Measurements from ENCODE around the gene EML1.

DNA sequence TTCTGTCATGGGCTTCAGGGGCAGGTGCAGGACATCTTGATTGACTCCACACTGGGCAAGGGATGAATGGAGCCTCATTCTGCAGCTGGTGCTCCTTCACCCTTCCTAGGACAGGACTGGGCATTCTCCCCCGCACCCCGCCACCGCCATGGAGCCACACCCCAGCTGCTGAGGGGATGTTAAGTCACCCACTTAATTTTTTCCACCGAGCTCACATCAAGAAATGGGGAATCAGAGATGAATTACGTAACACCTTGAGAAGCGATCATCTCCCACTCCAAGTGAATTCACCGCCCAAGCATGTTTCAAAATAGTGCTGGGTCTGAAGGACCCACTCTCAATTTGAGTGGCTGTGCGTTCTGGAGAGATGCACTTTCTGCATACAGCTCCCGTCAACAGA, 94.2 kb downstream of the EML1 start:
- TF ChIP-seq, protein P1, sequence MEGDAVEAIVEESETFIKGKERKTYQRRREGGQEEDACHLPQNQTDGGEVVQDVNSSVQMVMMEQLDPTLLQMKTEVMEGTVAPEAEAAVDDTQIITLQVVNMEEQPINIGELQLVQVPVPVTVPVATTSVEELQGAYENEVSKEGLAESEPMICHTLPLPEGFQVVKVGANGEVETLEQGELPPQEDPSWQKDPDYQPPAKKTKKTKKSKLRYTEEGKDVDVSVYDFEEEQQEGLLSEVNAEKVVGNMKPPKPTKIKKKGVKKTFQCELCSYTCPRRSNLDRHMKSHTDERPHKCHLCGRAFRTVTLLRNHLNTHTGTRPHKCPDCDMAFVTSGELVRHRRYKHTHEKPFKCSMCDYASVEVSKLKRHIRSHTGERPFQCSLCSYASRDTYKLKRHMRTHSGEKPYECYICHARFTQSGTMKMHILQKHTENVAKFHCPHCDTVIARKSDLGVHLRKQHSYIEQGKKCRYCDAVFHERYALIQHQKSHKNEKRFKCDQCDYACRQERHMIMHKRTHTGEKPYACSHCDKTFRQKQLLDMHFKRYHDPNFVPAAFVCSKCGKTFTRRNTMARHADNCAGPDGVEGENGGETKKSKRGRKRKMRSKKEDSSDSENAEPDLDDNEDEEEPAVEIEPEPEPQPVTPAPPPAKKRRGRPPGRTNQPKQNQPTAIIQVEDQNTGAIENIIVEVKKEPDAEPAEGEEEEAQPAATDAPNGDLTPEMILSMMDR (IDR thresholded peaks at IDR 0.05) = no peak
- TF ChIP-seq POLR2A (IDR thresholded peaks at IDR 0.05) = no peak

Data from right lobe of liver (tissue), 4 donors.